Activated CD4-positive, alpha-beta T cell treated with anti-CD3 and anti-CD28 coated beads, Interleukin-10, Interleukin-2, amounts not matched to agents 100 ng/mL and 50 ng/mL, durations not matched to agents 16 hours and 8 hours (primary cell): ENCODE results near the gene SIPA1L2.
"Not testable (repeated sequence)": the region's sequence is repeated elsewhere in the genome, so short reads cannot be mapped to it uniquely, and the experiment has no call there.

ENCODE experiments used
- DNase-seq: peaks from one replicate; pipeline ENCODE4 v3.0.0-alpha.2; 2020

The SIPA1L2 gene

GRCh38 chr1:232612836-232613235, 17.1 kb downstream of the SIPA1L2 start:
- not testable (repeated sequence) for DNase-seq

GRCh38 chr1:232611834-232612233, 18.1 kb downstream of the SIPA1L2 start:
- DNase-seq, result no peak

- not testable (repeated sequence) for DNase-seq
Measured at GRCh38 chr1:232610902-232611745, 18.8 kb downstream of the SIPA1L2 start.

- no peak for DNase-seq
Measured at GRCh38 chr1:232610192-232610901, 19.6 kb downstream of the SIPA1L2 start.

GRCh38 chr1:232608427-232608826, 21.5 kb downstream of the SIPA1L2 start:
- DNase-seq, result no peak

- no peak for DNase-seq
Measured at GRCh38 chr1:232602622-232603021, 27.3 kb downstream of the SIPA1L2 start.

- peak; percentile 41 for DNase-seq
Measured at GRCh38 chr1:232600424-232601258, 29.3 kb downstream of the SIPA1L2 start.

- DNase-seq, result no peak
Measured at GRCh38 chr1:232599178-232600041, 30.5 kb downstream of the SIPA1L2 start.

- no peak for DNase-seq
Measured at GRCh38 chr1:232598837-232599177, 31.1 kb downstream of the SIPA1L2 start.

- DNase-seq, result no peak
Measured at GRCh38 chr1:232598133-232598532, 31.8 kb downstream of the SIPA1L2 start.

GRCh38 chr1:232597721-232598120, 32.2 kb downstream of the SIPA1L2 start:
- DNase-seq, result no peak

GRCh38 chr1:232596666-232597303, 33.1 kb downstream of the SIPA1L2 start:
- no peak for DNase-seq

- no peak for DNase-seq
Measured at GRCh38 chr1:232594768-232595698, 34.9 kb downstream of the SIPA1L2 start.

- no peak for DNase-seq
Measured at GRCh38 chr1:232593717-232594502, 36.0 kb downstream of the SIPA1L2 start.

GRCh38 chr1:232591344-232591743, 38.6 kb downstream of the SIPA1L2 start:
- no peak for DNase-seq

GRCh38 chr1:232590744-232591082, 39.2 kb downstream of the SIPA1L2 start:
- no peak for DNase-seq

- DNase-seq, result no peak
Measured at GRCh38 chr1:232589812-232590743, 39.9 kb downstream of the SIPA1L2 start.

- no peak for DNase-seq
Measured at GRCh38 chr1:232589111-232589811, 40.7 kb downstream of the SIPA1L2 start.
